Uterus (tissue), 4 donors: ENCODE data around the gene ZNF532. TPM values are rescaled to one million over a fixed set of nuclear protein-coding genes. Genes with fewer than 3 reads are reported as not detected.
"Not testable (repeated sequence)": the region's sequence is repeated elsewhere in the genome, so short reads cannot be mapped to it uniquely, and the experiment has no call there.

Experiments used
- DNase-seq, 2 donors: peaks; one replicate each; pipeline ENCODE4 v3.0.0-alpha.2; 2019 to 2020
- H3K27ac ChIP-seq, 2 donors: fragments of 200-600 bp; sonication (generic); 1 replicate in 1 of 2; 2 replicates in 1 of 2; pipeline ENCODE4 v1.5.1; 2016 to 2018
- H3K27me3 ChIP-seq, 2 donors: fragments of 200-600 bp; sonication (generic); one replicate each; pipeline ENCODE4 v1.5.1; 2018 to 2019; ENCODE audit warnings: control low read depth in 1 of 2
- H3K36me3 ChIP-seq, 2 donors: fragments of 200-600 bp; sonication (generic); one replicate each; pipeline ENCODE4 v1.5.1; 2019; ENCODE audit warnings: control low read depth in 1 of 2
- H3K4me1 ChIP-seq, 2 donors: fragments of 200-600 bp; sonication (generic); one replicate each; pipeline ENCODE4 v1.5.1; 2018 to 2019; ENCODE audit warnings: control low read depth in 1 of 2
- H3K4me3 ChIP-seq, 2 donors: fragments of 200-600 bp; sonication (generic); 1 replicate in 1 of 2; 2 replicates in 1 of 2; pipeline ENCODE4 v1.5.1; 2018 to 2019; ENCODE audit warnings: mild to moderate bottlenecking in 1 of 2
- H3K9me3 ChIP-seq, 2 donors: fragments of 200-600 bp; sonication (generic); one replicate each; pipeline ENCODE4 v1.5.1; 2019; ENCODE audit warnings: control low read depth in 1 of 2
- CTCF ChIP-seq, 4 experiments: fragments of 200-600 bp in 2 of 4; fragments of 450-650 bp in 2 of 4; sonication (generic) in 2 of 4; IDR thresholded peaks; one replicate each; pipeline ENCODE4 v1.5.1; 2016 to 2019; ENCODE audit warnings: antibody characterized with exemption in 4 of 4, mild to moderate bottlenecking in 2 of 4, moderate library complexity in 1 of 4
- POLR2A ChIP-seq, 2 donors: fragments of 450-650 bp; IDR thresholded peaks; one replicate each; pipeline ENCODE4 v1.6.1; 2016; ENCODE audit warnings: antibody characterized with exemption in 2 of 2, mild to moderate bottlenecking in 1 of 2, moderate library complexity in 1 of 2
- intact Hi-C: fragments of 100-400 bp; cut with DNase I; formaldehyde crosslinking; loops from one replicate; pipeline ENCODE4 v1.15.1; 2023; ENCODE audit warnings: low total_unique reads
- total RNA-seq, 4 donors: library from RNA; depleted of rRNA in 3 of 4; stranded (reverse); fragments of >200 nt in 3 of 4; gene quantifications; one replicate each; pipeline versions ENCODE4 v1.1.0 to v1.2.4, GENCODE V29; 2014 to 2023
- donor health status: DM: yes; HTN: yes; CAD: no.

The ZNF532 gene
- total RNA-seq, 4 donors from 2014 or later, result 32.4 to 174 (median 127) TPM

GRCh38 chr18:58829263-58829662 is 35.4 kb upstream of the ZNF532 start:
- no peak for DNase-seq
- Histone ChIP-seq H3K4me3 (no peak overlapping the region), H3K4me1 (no peaks in the 10 kb centered on the region), H3K27me3 (no peaks in the 10 kb centered on the region), H3K27ac (no peak overlapping the region), H3K36me3 (no peaks in the 10 kb centered on the region), H3K9me3 (no peaks in the 10 kb centered on the region)
- no peak for TF ChIP-seq POLR2A (IDR thresholded peaks at IDR 0.05)
- TF ChIP-seq CTCF (IDR thresholded peaks at IDR 0.05), result no peak
- intact Hi-C loops, result no loop called here

- H3K27ac ChIP-seq, H3K4me1 ChIP-seq, H3K4me3 ChIP-seq, H3K9me3 ChIP-seq, H3K36me3 ChIP-seq, H3K27me3 ChIP-seq, intact Hi-C loops, DNase-seq: not testable (repeated sequence)
Observed at GRCh38 chr18:58829886-58830285, 34.8 kb upstream of the ZNF532 start.

GRCh38 chr18:58831606-58832005 is 33.1 kb upstream of the ZNF532 start:
- no peaks in the 10 kb centered on the region for H3K9me3 ChIP-seq
- H3K4me3 ChIP-seq, result no peak overlapping the region
- H3K36me3 ChIP-seq, result no peaks in the 10 kb centered on the region
- no peak for DNase-seq
- intact Hi-C loops, result no loop called here
- no peaks in the 10 kb centered on the region for H3K4me1 ChIP-seq
- TF ChIP-seq POLR2A (IDR thresholded peaks at IDR 0.05), result no peak
- no peaks in the 10 kb centered on the region for H3K27me3 ChIP-seq
- H3K27ac ChIP-seq, result no peak overlapping the region

- Histone ChIP-seq H3K9me3 (no peaks in the 10 kb centered on the region), H3K4me1 (no peaks in the 10 kb centered on the region), H3K27ac (no peak overlapping the region), H3K36me3 (no peaks in the 10 kb centered on the region), H3K4me3 (no peak overlapping the region), H3K27me3 (no peaks in the 10 kb centered on the region)
- TF ChIP-seq CTCF (IDR thresholded peaks at IDR 0.05), result no peak
- no peak for TF ChIP-seq POLR2A (IDR thresholded peaks at IDR 0.05)
- DNase-seq, result no peak
- intact Hi-C loops, result no loop called here
Observed at GRCh38 chr18:58838165-58838860, 26.4 kb upstream of the ZNF532 start.

GRCh38 chr18:58838946-58839345 is 25.7 kb upstream of the ZNF532 start:
- no peak for DNase-seq
- H3K27me3 ChIP-seq, result no peaks in the 10 kb centered on the region
- H3K4me1 ChIP-seq, result no peaks in the 10 kb centered on the region
- H3K9me3 ChIP-seq, result no peaks in the 10 kb centered on the region
- no peak overlapping the region for H3K27ac ChIP-seq
- H3K4me3 ChIP-seq, result no peak overlapping the region
- intact Hi-C loops, result no loop called here
- TF ChIP-seq POLR2A (IDR thresholded peaks at IDR 0.05), result no peak
- no peak for TF ChIP-seq CTCF (IDR thresholded peaks at IDR 0.05)
- H3K36me3 ChIP-seq, result no peaks in the 10 kb centered on the region

- H3K4me1 ChIP-seq, result no peaks in the 10 kb centered on the region
- H3K4me3 ChIP-seq, result no peak overlapping the region
- no peaks in the 10 kb centered on the region for H3K36me3 ChIP-seq
- no peak overlapping the region for H3K27ac ChIP-seq
- H3K27me3 ChIP-seq, result no peaks in the 10 kb centered on the region
- intact Hi-C loops, result no loop called here
- DNase-seq, result no peak
- no peaks in the 10 kb centered on the region for H3K9me3 ChIP-seq
- TF ChIP-seq CTCF (IDR thresholded peaks at IDR 0.05), result no peak
- TF ChIP-seq POLR2A (IDR thresholded peaks at IDR 0.05), result no peak
Observed at GRCh38 chr18:58842978-58843687, 21.5 kb upstream of the ZNF532 start.
